ENCODE results near the gene ITGB2.

The ITGB2 gene

GRCh38 chr21:44904141-44904923 lies 16.4 kb downstream of the ITGB2 start:
- Histone ChIP-seq H3K4me3 (ENCODE audit: low read depth in 1 of 5, low read length in 5 of 5) (no peak overlapping the region), H3K27me3 (ENCODE audit: control insufficient read depth in 5 of 5, insufficient read depth in 4 of 5, low read length in 5 of 5) (peaks cover 4 to 33% (median 14%) of the 10 kb centered on the region in 5 donors), H3K9ac (ENCODE audit: low read length in 5 of 5) (no peak overlapping the region), H3K4me1 (ENCODE audit: control insufficient read depth in 5 of 5, insufficient read depth in 5 of 5, low read length in 5 of 5) (peaks cover 0 to 48% (median 14%) of the 10 kb centered on the region in 5 donors), H3K36me3 (ENCODE audit: control insufficient read depth in 5 of 5, insufficient read depth in 5 of 5, low read length in 5 of 5) (peaks cover 0 to 40% (median 0%) of the 10 kb centered on the region in 5 donors), H3K27ac (ENCODE audit: low read depth, low read length) (no peak overlapping the region), H3K9me3 (ENCODE audit: control insufficient read depth in 5 of 5, low read length in 5 of 5) (no peaks in the 10 kb centered on the region)

- Histone ChIP-seq H3K27me3 (ENCODE audit: control insufficient read depth in 5 of 5, insufficient read depth in 4 of 5, low read length in 5 of 5) (peaks cover under 1 to 34% (median 13%) of the 10 kb centered on the region in 5 donors), H3K36me3 (ENCODE audit: control insufficient read depth in 5 of 5, insufficient read depth in 5 of 5, low read length in 5 of 5) (peaks cover 0 to 44% (median 0%) of the 10 kb centered on the region in 5 donors), H3K27ac (ENCODE audit: low read depth, low read length) (no peak overlapping the region)
Measured at GRCh38 chr21:44903689-44904088, 17.0 kb downstream of the ITGB2 start.

GRCh38 chr21:44903050-44903685 lies 17.5 kb downstream of the ITGB2 start:
- Histone ChIP-seq H3K9ac (ENCODE audit: low read length in 5 of 5) (no peak overlapping the region), H3K36me3 (ENCODE audit: control insufficient read depth in 5 of 5, insufficient read depth in 5 of 5, low read length in 5 of 5) (peaks cover 0 to 48% (median 0%) of the 10 kb centered on the region in 5 donors), H3K4me3 (ENCODE audit: low read depth in 1 of 5, low read length in 5 of 5) (no peak overlapping the region), H3K27me3 (ENCODE audit: control insufficient read depth in 5 of 5, insufficient read depth in 4 of 5, low read length in 5 of 5) (peaks cover 0 to 32% (median 11%) of the 10 kb centered on the region in 5 donors), H3K9me3 (ENCODE audit: control insufficient read depth in 5 of 5, low read length in 5 of 5) (no peaks in the 10 kb centered on the region), H3K4me1 (ENCODE audit: control insufficient read depth in 5 of 5, insufficient read depth in 5 of 5, low read length in 5 of 5) (peaks cover 0 to 38% (median 9%) of the 10 kb centered on the region in 5 donors), H3K27ac (ENCODE audit: low read depth, low read length) (no peak overlapping the region)

More at GRCh38 chr21:44903689-44904088, 17.0 kb downstream of the ITGB2 start:
- Histone ChIP-seq H3K9me3 (ENCODE audit: control insufficient read depth in 5 of 5, low read length in 5 of 5) (no peaks in the 10 kb centered on the region), H3K4me3 (ENCODE audit: low read depth in 1 of 5, low read length in 5 of 5) (no peak overlapping the region), H3K9ac (ENCODE audit: low read length in 5 of 5) (no peak overlapping the region), H3K4me1 (ENCODE audit: control insufficient read depth in 5 of 5, insufficient read depth in 5 of 5, low read length in 5 of 5) (peaks cover 0 to 42% (median 13%) of the 10 kb centered on the region in 5 donors)

GRCh38 chr21:44902268-44903049 lies 18.2 kb downstream of the ITGB2 start:
- Histone ChIP-seq H3K4me3 (ENCODE audit: low read depth in 1 of 5, low read length in 5 of 5) (no peak overlapping the region), H3K27ac (ENCODE audit: low read depth, low read length) (no peak overlapping the region), H3K4me1 (ENCODE audit: control insufficient read depth in 5 of 5, insufficient read depth in 5 of 5, low read length in 5 of 5) (peaks cover 0 to 31% (median 6%) of the 10 kb centered on the region in 5 donors), H3K36me3 (ENCODE audit: control insufficient read depth in 5 of 5, insufficient read depth in 5 of 5, low read length in 5 of 5) (peaks cover 0 to 55% (median 0%) of the 10 kb centered on the region in 5 donors), H3K27me3 (ENCODE audit: control insufficient read depth in 5 of 5, insufficient read depth in 4 of 5, low read length in 5 of 5) (peaks cover 0 to 30% (median 11%) of the 10 kb centered on the region in 5 donors), H3K9me3 (ENCODE audit: control insufficient read depth in 5 of 5, low read length in 5 of 5) (no peaks in the 10 kb centered on the region), H3K9ac (ENCODE audit: low read length in 5 of 5) (no peak overlapping the region)

GRCh38 chr21:44901391-44902074 lies 19.2 kb downstream of the ITGB2 start:
- H3K9ac ChIP-seq (ENCODE audit: low read length in 5 of 5), result no peak overlapping the region
- H3K4me3 ChIP-seq (ENCODE audit: low read depth in 1 of 5, low read length in 5 of 5), result no peak overlapping the region
- no peak overlapping the region for H3K27ac ChIP-seq (ENCODE audit: low read depth, low read length)
- peaks cover 0 to 56% (median 0%) of the 10 kb centered on the region in 5 donors for H3K36me3 ChIP-seq (ENCODE audit: control insufficient read depth in 5 of 5, insufficient read depth in 5 of 5, low read length in 5 of 5)
- no peaks in the 10 kb centered on the region for H3K9me3 ChIP-seq (ENCODE audit: control insufficient read depth in 5 of 5, low read length in 5 of 5)
- H3K4me1 ChIP-seq (ENCODE audit: control insufficient read depth in 5 of 5, insufficient read depth in 5 of 5, low read length in 5 of 5), result peaks cover 0 to 26% (median 6%) of the 10 kb centered on the region in 5 donors
- H3K27me3 ChIP-seq (ENCODE audit: control insufficient read depth in 5 of 5, insufficient read depth in 4 of 5, low read length in 5 of 5), result peaks cover 0 to 25% (median 9%) of the 10 kb centered on the region in 5 donors

GRCh38 chr21:44900559-44901251 lies 20.0 kb downstream of the ITGB2 start:
- peaks cover 0 to 23% (median 6%) of the 10 kb centered on the region in 5 donors for H3K4me1 ChIP-seq (ENCODE audit: control insufficient read depth in 5 of 5, insufficient read depth in 5 of 5, low read length in 5 of 5)
- H3K27me3 ChIP-seq (ENCODE audit: control insufficient read depth in 5 of 5, insufficient read depth in 4 of 5, low read length in 5 of 5), result peaks cover 0 to 25% (median 9%) of the 10 kb centered on the region in 5 donors
- no peaks in the 10 kb centered on the region for H3K9me3 ChIP-seq (ENCODE audit: control insufficient read depth in 5 of 5, low read length in 5 of 5)
- no peak overlapping the region for H3K9ac ChIP-seq (ENCODE audit: low read length in 5 of 5)
- no peak overlapping the region for H3K4me3 ChIP-seq (ENCODE audit: low read depth in 1 of 5, low read length in 5 of 5)
- peaks cover 0 to 56% (median 0%) of the 10 kb centered on the region in 5 donors for H3K36me3 ChIP-seq (ENCODE audit: control insufficient read depth in 5 of 5, insufficient read depth in 5 of 5, low read length in 5 of 5)
- H3K27ac ChIP-seq (ENCODE audit: low read depth, low read length), result no peak overlapping the region

GRCh38 chr21:44899768-44900558 lies 20.7 kb downstream of the ITGB2 start:
- no peak overlapping the region for H3K27ac ChIP-seq (ENCODE audit: low read depth, low read length)
- H3K36me3 ChIP-seq (ENCODE audit: control insufficient read depth in 5 of 5, insufficient read depth in 5 of 5, low read length in 5 of 5), result peaks cover 0 to 56% (median 0%) of the 10 kb centered on the region in 5 donors
- peaks cover 0 to 25% (median 9%) of the 10 kb centered on the region in 5 donors for H3K27me3 ChIP-seq (ENCODE audit: control insufficient read depth in 5 of 5, insufficient read depth in 4 of 5, low read length in 5 of 5)
- no peaks in the 10 kb centered on the region for H3K9me3 ChIP-seq (ENCODE audit: control insufficient read depth in 5 of 5, low read length in 5 of 5)
- H3K9ac ChIP-seq (ENCODE audit: low read length in 5 of 5), result no peak overlapping the region
- no peak overlapping the region for H3K4me3 ChIP-seq (ENCODE audit: low read depth in 1 of 5, low read length in 5 of 5)
- peaks cover 0 to 18% (median 6%) of the 10 kb centered on the region in 5 donors for H3K4me1 ChIP-seq (ENCODE audit: control insufficient read depth in 5 of 5, insufficient read depth in 5 of 5, low read length in 5 of 5)

GRCh38 chr21:44898851-44899767 lies 21.6 kb downstream of the ITGB2 start:
- H3K27me3 ChIP-seq (ENCODE audit: control insufficient read depth in 5 of 5, insufficient read depth in 4 of 5, low read length in 5 of 5), result peaks cover 0 to 25% (median 9%) of the 10 kb centered on the region in 5 donors
- H3K27ac ChIP-seq (ENCODE audit: low read depth, low read length), result no peak overlapping the region
- peaks cover 0 to 18% (median 6%) of the 10 kb centered on the region in 5 donors for H3K4me1 ChIP-seq (ENCODE audit: control insufficient read depth in 5 of 5, insufficient read depth in 5 of 5, low read length in 5 of 5)
- H3K36me3 ChIP-seq (ENCODE audit: control insufficient read depth in 5 of 5, insufficient read depth in 5 of 5, low read length in 5 of 5), result peaks cover 0 to 65% (median 0%) of the 10 kb centered on the region in 5 donors
- H3K9me3 ChIP-seq (ENCODE audit: control insufficient read depth in 5 of 5, low read length in 5 of 5), result no peaks in the 10 kb centered on the region
- no peak overlapping the region for H3K9ac ChIP-seq (ENCODE audit: low read length in 5 of 5)
- H3K4me3 ChIP-seq (ENCODE audit: low read depth in 1 of 5, low read length in 5 of 5), result no peak overlapping the region
